Kidney tubule cell (primary cell): Measurements from ENCODE around the gene USP9X.
"Not testable (repeated sequence)": the region's sequence is repeated elsewhere in the genome, so short reads cannot be mapped to it uniquely, and the experiment has no call there.

Experiments used
- DNase-seq: peaks from one replicate; pipeline ENCODE4 v3.0.0-alpha.2; 2018; ENCODE audit warnings: low spot score

USP9X gene

GRCh38 chrX:41198410-41198809 lies 113.2 kb downstream of the USP9X start:
- no peak for DNase-seq

- DNase-seq = no peak
These were observed 115.5 kb downstream of the USP9X start for GRCh38 chrX:41200785-41201184.

- DNase-seq = no peak
These were observed 124.6 kb downstream of the USP9X start for GRCh38 chrX:41209853-41210252.

- DNase-seq = no peak
These were observed 139.4 kb downstream of the USP9X start for GRCh38 chrX:41224605-41225004.

- DNase-seq = no peak
These were observed 148.7 kb downstream of the USP9X start for GRCh38 chrX:41233988-41234387.

- DNase-seq = not testable (repeated sequence)
These were observed 149.2 kb downstream of the USP9X start for GRCh38 chrX:41234471-41234870.

GRCh38 chrX:41234962-41235361 lies 149.7 kb downstream of the USP9X start:
- DNase-seq = no peak

GRCh38 chrX:41236629-41237028 lies 151.4 kb downstream of the USP9X start:
- DNase-seq = no peak

- DNase-seq = no peak
These were observed 155.3 kb downstream of the USP9X start for GRCh38 chrX:41240509-41240908.

GRCh38 chrX:41241962-41242361 lies 156.7 kb downstream of the USP9X start:
- DNase-seq = no peak

- no peak for DNase-seq
These were observed 160.4 kb downstream of the USP9X start for GRCh38 chrX:41245641-41246040.

GRCh38 chrX:41250867-41251266 lies 165.6 kb downstream of the USP9X start:
- no peak for DNase-seq

GRCh38 chrX:41257801-41258200 lies 172.6 kb downstream of the USP9X start:
- DNase-seq = no peak

- DNase-seq = no peak
These were observed 173.0 kb downstream of the USP9X start for GRCh38 chrX:41258226-41258625.

- DNase-seq = no peak
These were observed 173.6 kb downstream of the USP9X start for GRCh38 chrX:41258871-41259270.

GRCh38 chrX:41259516-41259915 lies 174.3 kb downstream of the USP9X start:
- peak; percentile 29 for DNase-seq

- DNase-seq = peak; percentile 71
These were observed 180.4 kb downstream of the USP9X start for GRCh38 chrX:41265615-41266014.

- peak; percentile 50 for DNase-seq
These were observed 188.4 kb downstream of the USP9X start for GRCh38 chrX:41273638-41274037.

- DNase-seq = peak; percentile 66
These were observed 190.7 kb downstream of the USP9X start for GRCh38 chrX:41275661-41276609.

- DNase-seq = no peak
These were observed 191.6 kb downstream of the USP9X start for GRCh38 chrX:41276661-41277506.

GRCh38 chrX:41282307-41282706 lies 197.1 kb downstream of the USP9X start:
- DNase-seq = not testable (repeated sequence)

- DNase-seq = not testable (repeated sequence)
These were observed 200.7 kb downstream of the USP9X start for GRCh38 chrX:41285928-41286327.
